IPS-NIHi7 (cell line): ENCODE data around the gene LGMN.

Source experiments
- DNase-seq: peaks from one replicate; pipeline ENCODE4 v3.0.0; 2012; ENCODE audit warnings: mixed read lengths; ENCODE audit errors: extremely low spot score

The LGMN gene

DNA sequence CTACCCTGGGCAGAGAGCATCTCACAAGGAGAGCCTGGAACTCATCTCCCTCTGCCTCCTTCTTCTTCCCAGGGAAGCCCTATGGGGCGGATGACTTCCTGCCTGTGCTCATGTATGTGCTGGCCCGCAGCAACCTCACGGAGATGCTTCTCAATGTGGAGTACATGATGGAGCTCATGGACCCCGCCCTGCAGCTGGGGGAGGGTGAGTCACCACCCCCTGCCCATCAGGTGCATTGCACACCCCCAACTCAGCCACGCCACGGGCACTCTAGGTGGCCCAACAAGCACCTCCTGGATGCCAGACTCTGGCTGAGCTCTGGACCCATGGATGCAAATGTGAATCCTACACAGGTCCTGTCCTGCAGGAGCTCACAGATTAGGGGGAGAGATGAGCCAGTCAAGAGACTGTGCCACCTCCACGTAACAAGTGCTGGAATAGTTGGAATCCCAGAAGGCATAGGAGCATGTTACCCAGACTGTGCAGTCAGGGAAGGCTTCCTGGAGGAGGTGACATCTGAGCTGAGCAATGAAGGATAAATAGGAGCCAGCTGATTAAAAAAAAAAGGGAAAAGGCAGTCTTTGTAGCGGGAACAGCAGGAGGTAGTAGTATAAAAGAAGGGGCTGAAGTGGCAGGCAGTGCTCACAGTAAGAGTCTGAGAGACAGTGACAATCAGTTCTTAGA is 71.9 kb downstream of the LGMN start:
- DNase-seq, result no peak

DNA sequence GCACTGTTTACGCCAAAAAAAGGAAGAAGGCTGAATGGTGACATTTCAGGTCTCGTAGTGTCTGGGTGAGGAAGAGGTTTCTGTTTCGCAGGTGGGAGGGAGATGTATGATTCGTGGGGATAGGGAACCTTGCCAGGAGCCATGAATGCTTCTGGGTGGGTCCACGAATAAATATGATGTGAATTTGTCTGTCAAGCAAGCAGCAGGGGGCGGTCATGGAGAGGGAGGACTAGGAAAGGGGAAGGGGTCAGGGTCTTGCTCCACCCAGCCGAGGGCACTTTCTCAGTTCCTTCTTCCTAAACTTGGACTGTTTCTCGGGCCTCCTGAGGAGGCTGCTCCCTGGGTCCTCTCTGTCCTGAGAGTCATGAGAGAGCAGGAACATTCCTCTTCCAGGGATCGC is 72.5 kb downstream of the LGMN start:
- no peak for DNase-seq

DNA sequence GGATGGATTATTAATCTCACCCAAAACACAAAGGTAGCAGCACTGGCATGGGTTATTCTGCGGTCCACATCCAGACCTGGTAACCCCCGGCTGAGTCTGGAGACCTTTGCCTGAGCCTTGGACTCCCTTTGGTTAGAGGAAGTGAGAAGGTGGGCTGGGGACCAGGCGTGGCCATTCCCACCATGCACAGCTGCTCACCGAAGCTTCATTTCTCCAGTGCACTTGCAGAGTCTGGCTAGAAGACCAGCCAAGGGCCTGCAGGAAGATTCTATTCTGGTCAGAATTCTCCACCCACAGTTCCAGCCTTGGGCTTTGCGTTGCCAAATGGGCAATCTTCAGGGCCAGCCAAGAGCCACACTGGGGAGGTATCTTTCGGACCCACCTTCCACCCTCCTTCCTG is 73.0 kb downstream of the LGMN start:
- no peak for DNase-seq

DNA sequence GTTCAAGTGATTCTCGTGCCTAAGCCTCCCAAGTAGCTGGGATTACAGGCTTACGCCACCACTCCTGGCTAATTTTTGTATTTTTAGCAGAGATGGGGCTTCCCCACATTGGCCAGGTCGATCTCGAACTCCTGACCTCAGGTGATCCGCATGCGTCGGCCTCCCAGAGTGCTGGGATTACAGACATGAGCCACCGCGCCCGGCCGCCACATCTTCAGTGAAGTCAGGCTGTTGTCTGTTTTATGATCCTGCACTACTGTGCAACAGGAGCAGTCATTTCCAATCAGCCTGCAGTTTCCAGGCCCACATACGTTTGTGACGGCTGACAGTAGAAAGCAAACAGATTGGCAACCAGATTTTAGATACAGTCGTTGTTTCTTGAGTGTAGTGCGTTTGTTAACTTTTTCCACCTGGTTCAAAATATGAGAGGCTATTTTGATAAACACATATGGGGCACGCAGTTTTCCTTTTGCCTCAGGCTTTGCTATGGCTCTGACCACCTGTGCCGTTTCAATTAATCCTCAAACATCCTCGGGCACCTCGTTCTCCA is 74.8 kb downstream of the LGMN start:
- no peak for DNase-seq

DNA sequence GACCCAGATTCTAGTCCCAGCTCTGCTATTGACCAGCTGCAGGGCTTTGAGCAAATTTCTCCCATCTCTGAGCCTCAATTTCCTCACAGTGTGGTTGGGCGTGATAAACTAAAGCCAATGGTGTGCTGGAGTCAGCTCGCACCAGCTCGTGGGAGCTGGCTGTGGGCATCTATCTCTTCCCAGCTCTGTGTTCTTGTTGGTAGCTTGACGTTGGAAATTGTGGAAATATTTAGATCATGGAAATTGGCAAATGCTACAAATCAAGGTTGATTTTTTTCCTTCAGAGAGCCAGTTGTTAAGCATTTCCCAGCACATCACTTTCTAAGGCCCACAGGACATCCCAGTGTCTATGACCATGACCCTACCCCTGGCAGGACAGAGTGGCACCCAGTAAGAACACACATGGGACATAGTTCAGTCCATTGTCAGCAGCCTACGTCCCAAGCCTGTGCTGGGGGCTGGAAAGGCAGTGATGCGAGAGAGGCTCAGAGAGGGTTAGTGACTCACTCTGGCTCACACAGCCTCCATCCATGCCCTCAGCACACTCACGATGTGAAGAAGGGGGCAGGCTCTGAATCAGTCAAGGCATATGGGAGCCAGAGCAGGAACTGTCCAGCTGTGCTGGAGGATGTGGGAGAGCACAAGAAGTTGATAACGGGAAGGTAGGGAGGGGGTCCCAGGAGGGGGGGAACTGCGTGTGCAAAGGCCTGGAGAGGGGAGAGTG is 77.6 kb downstream of the LGMN start:
- no peak for DNase-seq

DNA sequence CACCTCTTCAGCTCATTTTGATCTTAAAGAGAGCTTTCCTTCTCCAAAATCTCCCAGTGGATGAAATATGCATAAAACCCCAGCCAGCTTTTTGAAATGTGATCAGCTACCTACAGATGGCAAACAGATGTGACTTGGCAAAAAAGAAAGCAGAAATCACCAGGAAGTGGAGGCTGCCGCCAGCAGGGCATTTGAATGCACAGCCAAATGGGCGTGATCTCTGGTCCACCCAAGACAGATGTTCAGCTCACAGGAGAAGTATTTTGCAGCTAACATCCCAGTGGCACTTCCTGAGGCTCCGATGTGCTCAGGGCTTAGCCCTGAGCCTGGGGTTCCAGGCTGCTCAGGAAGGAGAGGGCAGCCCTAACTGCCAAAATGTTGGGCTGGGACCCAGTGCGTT is 78.3 kb downstream of the LGMN start:
- DNase-seq, result no peak

DNA sequence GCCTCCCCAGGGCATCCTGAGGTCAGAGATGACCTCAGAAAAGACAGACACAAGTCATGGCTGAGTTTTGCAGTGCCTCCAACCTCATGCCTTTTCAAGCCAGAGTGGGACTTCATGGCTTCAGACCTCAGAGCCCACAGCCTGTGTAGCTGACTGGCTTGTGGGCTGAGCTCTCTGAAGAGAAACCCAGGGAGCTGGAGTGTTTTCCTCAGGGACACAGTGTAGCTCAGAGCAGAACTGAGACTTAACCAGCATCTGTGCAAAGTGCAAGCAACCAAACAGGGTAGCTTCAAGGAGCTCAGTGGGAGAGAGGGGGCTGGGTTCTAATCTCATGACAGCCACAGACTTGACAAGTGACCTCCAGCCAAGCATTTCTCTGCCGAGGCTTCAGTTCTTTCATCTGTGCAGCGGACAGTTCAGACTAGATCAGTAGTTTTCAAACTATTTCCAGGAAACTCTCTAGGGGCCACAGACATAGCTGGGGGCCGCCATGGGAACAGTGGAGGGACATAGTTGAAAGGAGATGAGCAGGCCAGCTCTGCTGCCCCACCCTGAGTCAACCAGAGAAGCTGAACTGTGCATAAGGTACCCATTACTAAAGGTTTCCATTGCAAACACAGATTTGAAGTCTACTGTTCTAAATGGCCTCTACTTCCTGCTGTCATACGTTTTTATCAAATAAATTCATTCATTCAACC is 80.0 kb downstream of the LGMN start:
- no peak for DNase-seq

DNA sequence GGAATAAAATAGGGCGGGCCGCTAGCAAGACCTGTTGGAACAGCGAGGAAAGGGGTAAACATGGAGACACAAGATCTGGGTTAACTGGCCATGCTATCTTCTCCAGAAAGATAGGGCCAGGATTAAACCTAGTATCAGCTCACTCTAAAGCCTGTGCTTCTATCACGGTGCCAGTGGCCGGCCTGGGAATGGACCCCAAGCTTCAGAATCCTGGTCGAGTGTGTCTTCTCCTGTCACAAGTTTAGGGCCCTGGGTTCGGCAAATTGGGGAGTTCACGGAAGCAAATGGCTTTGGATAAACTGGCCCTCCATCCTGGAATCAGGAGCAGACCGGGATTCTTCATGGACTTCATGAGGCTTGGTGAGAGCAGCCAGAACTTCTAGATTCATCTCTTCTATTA is 82.2 kb downstream of the LGMN start:
- no peak for DNase-seq

DNA sequence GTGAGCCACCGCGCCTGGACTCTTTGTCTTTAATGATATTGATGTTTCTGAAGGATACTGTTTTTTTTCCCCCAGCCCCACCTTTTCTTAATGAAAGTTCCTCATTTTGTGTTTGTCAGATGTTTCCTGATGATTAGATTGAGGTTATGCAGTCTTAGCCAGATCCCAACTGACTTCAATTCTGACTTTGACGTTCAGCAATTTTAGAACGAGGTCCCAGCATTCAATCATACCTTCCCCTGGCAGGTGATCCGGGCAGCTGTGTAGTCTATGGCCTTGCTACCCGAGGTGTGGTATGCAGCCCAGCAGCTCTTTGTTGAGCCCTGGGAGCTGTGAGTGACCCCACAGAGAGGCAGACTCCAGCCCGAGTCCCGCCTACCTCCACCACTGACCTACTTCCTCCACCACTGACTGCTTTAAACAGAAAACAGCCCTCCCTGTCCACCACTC is 82.7 kb downstream of the LGMN start:
- peak; percentile 35 for DNase-seq

DNA sequence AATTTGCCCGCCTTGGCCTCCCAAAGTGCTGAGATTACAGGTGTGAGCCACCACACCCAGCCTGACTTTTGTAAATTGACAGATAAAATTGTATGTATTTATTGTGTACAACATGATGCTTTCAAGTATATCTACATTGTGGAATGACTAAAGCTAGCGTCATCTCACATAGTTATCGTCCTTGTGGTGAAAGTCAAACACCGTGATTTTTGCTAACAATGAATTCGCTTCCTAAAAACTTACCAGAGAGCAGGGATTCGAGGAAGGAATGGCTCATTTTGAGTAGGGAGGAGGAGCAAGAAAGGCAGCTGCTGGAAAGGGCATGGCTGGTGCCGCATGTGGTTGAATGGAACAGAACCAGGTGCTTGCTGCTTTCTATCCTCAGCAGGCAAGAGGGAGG is 85.4 kb downstream of the LGMN start:
- DNase-seq, result no peak

DNA sequence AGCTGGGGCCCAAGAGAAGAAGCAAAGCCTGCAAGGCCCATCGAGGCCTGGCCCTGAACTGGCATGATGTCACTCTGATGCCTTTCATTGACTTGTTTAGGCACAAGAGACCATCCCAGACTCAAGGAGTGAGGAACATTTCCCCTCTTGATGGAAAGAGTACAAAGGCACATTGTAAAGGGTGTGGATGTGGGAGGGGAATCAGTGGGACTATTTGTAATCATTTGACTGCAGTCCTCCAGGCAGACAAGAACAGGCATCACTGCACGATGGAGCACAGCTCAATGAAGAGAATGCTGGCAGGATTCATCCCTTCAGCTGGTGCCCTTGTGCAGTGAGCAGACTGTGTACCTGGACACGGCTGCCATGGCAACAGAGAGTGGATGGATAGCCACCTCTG is 87.9 kb downstream of the LGMN start:
- no peak for DNase-seq

DNA sequence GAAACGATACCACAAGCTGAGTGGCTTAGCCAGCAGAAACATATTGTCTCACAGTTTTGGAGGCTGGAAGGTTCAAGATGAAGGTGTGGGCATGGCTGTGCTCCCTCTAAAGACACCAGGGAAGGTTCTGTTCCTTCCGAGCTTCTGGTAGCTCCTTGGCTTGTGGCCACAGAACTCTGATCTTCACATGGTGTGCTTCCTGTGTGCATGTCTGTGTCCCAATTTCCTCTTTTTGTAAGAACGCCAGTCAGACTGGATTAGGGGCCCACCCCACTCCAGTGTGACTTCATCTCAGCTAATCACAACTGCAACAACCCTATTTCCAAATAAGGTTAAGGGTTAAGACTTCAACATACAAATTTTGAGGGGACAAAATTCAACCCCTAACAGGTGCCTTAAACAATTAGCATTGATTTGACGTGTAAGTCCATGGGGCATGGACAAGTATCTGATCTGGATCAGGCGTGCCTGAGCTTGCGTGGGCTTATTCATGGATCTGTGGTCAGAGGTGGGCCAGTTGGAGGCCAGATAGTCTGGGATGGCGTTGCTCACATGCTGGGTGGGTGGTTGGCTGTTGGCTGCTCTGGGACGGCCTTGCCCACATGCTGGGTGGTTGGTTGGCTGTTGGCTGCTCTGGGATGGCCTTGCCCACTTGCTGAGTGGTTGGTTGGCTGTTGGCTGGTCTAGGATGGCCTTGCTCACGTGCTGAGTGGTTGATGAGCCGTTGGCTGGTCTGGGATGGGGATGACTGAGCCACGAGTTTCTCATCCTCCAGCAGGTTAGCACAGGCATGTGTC is 88.5 kb downstream of the LGMN start:
- DNase-seq, result no peak

DNA sequence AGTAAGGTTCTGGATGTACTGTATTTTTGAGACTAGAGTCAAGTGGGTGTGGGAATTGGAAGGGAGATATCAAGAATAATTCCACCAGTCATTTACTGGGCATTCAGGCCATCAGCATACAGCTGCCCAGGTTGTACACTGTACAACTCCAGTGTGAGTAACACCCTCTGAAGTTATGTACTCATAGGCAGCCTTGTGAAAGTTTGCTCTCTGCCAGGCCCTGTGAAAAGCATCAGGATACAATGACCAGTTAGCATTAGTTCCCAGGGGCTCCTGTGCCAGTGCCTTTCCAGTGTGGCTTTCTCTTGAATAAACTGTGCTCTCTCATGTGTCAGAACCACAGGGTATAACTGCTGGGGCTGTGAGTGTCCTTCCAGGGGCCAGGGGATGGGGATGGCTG is 89.7 kb downstream of the LGMN start:
- DNase-seq, result no peak

DNA sequence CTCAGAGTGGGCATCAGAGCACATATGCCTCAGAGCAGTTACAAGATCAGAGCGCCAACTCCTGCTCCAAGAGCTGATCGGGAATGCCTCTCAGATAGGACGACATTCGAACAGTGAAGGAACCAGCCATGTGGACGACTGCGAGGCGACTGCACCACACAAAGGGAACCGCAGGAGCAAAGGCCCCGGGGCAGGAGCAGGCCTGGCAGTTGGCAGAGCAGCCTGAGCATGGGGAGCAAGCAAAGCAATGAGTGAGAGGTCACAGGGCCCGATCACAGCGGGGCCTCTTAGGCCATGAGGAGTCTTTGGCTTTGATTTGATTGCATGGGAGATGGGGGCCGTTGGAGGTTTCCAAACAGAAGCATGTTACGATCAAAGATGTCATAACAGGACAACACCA is 90.3 kb downstream of the LGMN start:
- no peak for DNase-seq

DNA sequence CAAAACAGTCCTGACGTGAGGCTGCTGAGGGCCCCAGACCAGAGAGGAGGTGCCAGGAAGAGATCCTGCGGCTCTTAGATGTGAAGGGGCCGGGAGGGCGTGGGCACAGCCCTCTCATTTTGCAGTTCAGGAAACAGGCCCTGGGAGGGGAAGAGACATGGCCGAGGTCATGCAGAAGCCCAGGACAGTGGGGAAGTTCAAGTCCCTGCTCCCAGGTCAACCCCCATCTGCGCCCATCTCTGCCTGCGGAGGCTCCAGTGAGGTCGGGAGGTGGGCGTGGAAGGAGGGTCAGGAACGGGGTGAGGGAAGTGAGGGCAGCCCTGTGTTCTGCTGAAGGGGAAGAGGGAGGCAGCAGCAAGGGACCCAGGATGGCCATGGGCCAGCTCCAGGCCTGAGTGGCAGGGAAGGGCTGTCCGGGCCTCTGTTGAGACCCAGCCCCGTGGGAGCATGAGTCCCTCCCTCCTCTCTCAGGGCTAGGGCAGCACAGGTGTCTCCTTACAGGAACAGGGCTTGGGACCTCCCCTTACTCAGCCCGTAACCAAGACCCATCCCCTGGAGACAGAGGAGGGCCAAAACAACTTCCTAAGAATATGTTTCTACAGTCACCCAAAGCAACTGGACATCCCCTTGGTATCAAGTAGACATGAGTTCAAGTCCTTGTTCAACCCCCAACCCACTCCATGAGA is 90.8 kb downstream of the LGMN start:
- DNase-seq, result no peak

DNA sequence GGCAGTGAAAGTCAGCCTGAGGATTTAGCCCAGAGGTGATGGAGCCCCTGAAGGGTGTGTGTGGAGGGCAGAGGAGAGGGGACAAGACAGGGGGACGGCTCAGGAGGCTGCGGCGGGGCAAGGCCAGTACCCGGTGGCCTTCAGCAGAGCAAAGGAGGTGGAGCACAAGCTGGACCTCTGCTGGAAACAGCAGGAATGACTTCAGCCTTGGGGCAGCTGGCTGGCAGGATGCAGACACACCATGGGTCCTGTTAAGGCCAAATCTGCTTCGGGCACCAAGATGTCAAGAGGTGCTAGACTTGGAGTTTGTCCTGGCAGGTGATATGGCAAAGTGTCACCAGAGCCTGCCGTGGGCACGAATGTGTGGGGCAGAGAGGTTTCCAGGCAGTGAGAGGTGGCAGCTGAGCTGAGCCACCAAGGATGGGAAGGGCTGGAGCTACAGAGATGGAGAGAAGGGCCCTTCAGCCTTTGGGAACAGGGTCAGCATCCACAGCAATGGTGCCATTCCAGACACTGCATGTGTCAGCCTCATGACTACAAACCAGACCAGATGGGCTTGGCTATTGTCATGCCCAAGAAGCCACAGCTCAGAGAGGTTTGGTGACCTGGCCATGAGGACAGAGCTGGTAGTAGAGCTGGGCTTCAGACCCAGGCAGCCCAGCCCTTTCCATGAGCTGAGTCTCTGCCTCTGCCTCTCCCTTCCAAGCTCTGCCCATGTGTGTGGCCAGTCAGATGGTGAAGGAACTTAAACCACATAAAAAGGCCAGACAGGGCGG is 91.9 kb downstream of the LGMN start:
- no peak for DNase-seq

DNA sequence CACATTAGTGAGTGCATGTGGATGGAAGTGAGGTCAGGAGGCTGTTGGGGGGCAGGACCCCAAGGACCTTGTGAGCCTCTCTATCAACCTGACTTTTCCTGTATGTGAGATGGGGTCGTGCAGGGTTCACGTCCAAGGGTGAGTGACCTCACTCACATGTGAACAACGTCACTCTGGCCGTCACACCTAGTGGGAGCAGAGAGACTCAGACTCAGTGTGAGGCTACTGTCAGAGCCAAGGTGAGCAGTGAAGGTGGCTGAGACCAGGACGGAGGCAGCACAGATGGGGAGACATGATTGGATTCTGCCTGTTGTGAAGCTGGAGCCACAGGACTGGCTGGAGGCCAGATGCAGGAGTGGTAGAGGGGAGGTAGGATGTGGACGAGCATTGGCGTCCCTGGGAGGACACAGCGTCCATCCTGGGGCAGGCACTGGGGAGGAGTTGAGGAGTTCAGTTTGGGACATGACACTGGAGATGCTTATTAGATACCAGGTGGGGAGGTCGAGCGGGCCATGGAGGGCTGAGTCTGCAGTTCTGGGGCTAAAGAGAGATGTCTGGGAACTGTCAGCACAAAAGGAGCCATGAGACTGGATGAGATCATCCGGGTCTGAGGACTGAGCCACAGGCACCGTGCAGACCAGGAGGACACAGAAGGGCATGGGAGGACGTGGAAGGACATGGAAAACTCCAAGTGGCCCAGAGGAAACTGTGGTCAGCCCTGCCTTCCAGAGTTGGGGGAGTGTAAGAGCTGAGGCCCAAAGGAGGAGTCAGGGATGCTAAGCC is 92.8 kb downstream of the LGMN start:
- no peak for DNase-seq

DNA sequence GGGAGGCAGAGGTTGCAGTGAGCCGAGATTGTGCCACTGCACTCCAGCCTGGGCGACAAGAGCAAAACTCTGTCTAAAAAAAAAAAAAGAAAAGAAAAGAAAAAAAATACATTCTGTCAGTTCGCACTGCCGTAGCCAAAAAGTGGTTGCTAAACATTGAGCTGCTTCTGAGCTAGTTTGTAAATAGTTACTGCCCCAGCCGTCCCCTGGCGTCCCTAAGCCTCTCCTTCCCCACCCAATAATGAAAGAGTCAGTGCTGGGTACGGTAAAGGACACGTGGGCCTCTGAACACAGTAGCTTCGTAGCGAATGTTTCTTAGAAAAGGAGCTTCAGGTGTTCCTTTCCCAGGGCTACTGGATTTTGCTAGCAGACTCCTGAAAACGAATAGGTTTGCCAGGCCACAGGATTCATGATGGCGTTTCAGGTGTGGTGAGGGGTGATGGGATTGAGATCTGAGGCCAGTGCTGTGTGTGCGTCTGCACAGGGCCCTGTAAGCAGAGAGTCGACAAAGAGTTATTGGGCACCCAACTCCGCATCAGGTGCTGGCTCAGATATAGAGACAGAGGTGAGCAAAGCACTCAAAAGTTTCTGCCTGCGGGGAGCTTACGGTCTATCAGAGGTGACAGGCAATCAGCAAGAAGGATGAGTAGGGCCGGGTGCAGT is 94.1 kb downstream of the LGMN start:
- DNase-seq, result no peak
